Measurements from ENCODE around the gene ERI3.
"Not testable (repeated sequence)": the region's sequence is repeated elsewhere in the genome, so short reads cannot be mapped to it uniquely, and the experiment has no call there.

The ERI3 gene

DNA sequence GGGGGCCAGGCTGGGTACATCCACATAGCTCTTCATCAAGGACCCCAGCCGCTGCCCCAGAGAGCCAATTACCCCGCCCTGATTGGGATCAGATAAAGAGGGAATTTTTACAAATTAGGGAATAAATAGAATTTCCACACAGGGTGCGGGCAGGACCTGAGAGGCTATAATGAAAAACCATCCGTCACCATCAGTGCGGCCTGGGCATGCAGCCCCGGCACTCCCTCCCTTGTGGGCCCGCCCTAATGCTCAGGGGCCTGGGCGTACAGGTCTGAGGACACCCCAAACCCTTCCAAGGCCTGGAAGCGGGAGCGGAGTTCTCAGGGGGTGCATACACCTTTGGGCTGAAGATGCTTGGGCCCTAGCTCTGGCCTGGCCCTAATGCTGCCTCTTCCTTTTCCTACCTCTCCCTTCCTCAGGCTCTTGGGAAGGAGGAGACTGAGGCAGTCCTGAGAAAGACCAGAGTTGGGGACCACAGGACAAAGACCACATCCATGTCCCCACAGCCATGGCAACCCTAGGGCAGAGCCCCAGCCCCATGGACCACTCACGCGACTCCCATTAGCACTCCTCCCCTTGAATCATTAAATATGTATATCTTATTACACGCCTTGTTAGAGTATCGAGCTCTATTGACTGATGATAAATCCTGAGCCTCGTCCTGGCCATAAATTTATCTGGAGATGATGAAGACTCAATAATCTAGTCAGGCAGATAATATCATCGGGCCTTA is 125.5 kb downstream of the ERI3 start:
- no peak for DNase-seq

DNA sequence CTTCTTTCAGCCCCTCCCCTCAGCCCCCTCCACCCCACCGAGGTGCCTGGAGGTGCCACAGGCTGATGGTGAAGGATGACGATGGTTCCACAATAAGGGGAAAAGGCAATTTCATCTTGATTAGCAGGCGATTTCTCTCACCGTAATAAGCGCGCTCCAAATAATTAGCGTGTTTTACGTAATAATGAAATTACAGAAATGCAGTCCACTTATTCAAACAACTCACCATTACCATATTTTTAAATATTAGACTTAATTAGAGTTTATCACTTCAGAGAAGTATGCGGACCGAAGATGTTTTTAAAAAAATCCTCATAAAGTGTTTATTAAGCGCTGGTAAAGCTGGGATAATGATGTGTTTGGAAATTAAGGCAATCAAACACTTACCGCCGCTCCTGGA is 126.8 kb downstream of the ERI3 start:
- no peak for DNase-seq

DNA sequence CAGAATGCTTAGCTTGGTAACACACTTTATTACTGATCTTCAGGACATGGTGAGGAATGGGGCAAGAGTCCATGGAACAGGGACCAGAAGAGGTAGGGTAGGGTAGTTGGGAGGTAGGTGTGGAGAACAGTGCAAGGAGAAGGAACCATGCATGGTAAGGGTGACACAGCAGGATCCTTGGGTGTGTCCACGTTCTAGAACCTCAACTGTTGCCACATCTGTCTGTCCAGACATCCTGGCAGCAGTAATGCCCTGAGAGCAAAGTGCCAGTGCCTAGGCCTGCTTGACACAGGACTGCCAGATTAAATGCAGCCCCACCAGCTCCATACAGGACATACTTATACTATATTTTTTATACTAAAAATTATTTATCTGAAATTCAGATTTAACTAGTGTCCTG is 127.8 kb downstream of the ERI3 start:
- DNase-seq, result no peak

DNA sequence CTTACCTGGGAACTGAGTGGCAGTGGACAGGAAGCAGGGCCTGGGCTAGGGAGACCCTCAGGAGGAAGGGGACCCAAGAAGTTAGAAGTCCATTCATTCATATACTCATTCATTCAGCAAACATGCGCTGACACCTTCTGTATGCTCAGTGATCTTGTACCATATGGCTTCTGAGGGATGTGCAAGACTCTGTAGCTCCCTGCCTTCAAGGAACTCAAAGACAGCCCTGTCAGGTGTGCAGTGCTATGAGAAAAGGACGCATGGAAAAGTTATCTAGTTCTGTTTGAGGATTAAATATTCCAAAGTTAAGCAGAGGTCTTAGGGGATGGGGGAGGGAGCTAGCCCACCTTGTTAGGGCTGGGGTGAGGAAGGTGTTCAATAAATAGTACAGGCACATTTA is 129.3 kb downstream of the ERI3 start:
- no peak for DNase-seq

DNA sequence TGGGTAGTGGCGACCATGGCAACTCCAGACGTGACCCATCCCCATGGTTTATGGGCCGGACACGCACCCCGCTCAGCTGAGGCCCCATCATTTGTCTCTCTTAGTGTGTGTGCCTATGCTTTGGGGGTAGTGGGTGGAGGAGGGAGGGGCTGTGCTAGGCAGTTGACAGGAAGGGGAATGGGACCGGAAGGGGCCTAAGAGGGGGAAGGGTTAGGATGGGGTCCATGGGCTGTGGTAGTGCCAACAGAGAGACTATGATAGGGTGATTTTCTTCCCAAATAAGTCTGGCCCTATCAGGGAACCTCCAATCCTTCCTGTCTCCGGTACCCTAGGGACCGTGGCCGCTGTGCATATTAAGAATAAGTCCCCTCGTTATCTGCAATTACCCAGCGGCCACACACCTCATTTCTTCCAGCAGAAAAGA is 131.9 kb downstream of the ERI3 start:
- DNase-seq, result no peak

DNA sequence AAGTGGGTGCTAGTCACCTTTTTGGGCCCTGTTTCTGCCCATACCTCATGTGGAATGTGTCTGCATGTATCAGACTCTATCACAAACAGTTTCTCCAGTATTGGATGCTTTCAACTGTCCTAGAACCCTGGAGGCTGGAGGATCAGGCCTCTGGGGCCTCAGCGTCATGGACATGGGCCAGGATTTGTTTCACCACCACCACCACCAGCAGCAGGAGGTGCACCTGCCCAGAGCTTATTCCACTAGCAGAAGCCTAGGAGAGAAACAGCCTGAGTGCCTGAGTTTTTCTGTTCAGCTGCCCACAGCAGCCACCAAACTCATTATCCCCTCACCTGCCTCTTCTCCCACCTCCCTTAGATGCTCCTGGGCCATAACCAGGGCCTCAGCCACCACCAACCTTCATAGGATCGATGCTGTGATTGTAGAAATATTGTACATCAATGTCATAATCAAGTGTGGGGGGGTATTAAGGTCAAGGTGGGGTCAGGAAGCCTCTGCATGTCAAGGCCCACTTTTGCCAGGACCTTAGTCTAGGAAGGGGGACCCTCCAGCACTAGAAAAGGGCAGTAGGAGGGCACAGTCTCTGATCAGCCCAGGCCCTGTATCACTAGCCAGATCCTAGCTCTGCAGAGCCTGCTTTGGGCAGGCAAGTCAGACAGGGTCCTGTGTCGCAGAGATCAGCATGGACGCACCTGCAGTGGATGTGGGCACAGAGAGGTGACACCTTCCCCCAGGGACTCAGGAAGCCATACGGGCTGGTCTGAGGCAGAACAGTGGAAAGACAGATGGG is 132.5 kb downstream of the ERI3 start:
- no peak for DNase-seq

DNA sequence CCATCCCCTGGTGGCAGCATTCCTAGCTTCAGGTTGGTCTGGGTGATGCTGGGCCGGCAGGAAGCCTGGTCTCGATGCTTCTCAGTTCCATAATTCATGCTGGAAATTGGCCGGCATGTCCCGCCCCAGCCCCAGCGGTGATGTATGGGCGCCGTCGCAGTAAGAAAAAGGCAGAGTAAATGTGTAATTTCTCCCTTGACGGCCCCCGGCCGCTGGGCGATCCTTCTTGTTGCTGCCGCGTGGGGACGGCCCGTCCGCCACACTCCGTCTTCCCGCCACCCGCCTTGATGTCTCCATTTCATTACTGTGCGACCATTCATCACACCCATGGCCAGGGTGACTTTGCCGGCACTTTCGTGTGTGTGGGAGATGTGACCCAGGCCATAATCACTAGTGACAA is 133.3 kb downstream of the ERI3 start:
- DNase-seq, result no peak

DNA sequence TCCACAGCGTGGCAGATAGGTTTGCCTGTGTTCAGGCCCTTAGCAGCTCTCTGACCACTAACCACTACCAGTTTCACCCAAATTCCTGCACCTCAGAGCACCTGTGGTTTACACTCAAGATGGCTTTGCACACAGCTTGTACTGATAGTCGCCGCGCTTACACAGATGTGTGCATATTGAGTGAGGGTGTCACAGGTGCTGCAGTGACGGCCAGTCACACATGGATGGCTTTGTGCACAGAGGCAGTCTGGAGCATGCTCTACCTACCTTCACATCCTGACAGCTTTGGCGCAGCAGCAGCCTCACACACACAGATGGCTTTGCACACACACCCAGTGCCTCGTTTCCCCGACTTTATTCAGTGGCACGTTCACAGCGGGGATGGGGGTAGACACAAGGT is 134.3 kb downstream of the ERI3 start:
- no peak for DNase-seq

DNA sequence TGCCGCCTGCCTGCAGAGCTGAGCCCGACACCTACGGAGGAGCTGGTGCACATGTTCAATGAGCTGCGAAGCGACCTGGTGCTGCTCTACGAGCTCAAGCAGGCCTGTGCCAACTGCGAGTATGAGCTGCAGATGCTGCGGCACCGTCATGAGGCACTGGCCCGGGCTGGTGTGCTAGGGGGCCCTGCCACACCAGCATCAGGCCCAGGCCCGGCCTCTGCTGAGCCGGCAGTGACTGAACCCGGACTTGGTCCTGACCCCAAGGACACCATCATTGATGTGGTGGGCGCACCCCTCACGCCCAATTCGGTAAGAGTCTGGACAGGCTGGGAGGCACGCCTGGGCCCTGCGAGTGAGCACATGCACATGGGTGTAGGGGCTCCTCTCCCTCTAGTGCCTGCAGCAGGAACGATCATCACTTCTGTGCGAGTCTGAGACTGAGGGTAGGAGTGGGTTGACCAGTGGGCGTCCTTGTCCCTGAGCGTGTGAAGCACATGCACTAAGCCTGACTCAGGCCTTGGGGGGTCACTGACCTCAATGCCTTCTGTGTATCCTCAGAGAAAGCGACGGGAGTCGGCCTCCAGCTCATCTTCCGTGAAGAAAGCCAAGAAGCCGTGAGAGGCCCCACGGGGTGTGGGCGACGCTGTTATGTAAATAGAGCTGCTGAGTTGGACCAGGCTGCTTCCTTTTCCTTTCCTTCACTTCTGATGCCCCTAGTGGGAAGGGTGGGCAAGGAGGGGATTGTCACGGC is 134.9 kb downstream of the ERI3 start:
- no peak for DNase-seq

DNA sequence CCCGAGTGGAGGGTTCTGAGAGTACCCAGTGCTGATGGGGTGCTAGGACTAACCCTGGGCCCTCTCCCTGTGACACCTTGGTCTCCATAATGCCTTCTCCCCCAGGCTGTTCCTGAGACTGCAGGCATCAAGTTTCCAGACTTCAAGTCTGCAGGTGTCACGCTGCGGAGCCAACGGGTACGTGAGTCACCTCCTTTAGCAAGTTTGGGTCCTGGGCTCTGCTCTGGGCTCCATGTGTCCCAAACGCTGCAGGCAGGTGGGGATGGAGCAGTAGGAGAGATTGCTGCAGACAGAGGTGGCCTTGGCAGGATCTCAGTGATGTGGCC is 135.8 kb downstream of the ERI3 start:
- DNase-seq, result no peak

DNA sequence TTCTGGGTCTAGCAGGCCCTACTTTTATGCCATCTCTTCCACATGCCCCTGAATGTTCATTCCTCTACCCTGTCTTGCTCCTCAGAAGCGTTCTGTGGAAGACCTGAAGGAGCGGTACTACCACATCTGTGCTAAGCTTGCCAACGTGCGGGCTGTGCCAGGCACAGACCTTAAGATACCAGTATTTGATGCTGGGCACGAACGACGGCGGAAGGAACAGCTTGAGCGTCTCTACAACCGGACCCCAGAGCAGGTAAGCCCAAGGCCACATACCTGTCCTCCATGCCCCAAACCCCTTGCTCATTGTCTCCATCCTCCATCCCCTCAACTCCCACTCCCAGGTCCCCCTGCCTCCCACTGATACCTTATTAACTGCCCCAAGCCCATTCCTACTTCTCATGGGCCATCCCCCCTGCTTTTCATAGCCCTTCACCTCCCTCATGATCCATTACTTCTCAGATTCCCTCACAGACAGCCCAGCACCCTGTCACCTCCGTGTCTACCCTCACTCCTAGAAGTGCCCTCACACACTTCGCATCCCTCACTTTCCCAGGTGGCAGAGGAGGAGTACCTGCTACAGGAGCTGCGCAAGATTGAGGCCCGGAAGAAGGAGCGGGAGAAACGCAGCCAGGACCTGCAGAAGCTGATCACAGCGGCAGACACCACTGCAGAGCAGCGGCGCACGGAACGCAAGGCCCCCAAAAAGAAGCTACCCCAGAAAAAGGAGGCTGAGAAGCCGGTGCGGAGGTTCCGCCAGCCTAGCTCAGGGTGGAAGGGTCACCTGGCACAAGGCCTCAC is 136.4 kb downstream of the ERI3 start:
- DNase-seq, result no peak

DNA sequence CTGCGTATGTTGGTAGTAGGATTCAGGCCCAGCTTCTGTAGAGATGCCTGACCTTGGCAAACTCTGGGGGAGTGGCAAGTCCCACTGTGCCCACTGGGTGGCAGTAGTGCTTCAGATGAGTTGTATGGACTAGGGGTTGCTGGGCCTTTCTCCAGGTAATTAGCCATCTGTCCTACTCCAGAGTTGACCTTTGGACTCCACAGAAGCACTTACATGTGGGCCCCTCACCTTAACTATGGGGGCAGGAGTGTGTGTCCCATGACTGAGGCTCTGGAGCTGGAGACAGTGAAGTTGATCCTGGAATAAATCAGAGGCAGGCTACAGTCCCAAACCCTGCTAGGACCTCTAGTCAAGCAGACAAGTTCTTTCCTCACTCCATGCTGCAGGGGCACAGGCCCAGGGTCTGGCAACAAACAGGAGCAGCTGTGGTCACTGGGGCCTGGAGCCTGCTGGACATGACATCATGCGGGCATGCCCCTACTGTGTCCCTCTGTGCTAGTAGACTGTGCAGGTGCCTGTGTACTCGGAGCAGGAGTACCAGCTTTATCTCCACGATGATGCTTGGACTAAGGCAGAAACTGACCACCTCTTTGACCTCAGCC is 137.1 kb downstream of the ERI3 start:
- DNase-seq, result peak; percentile 53

DNA sequence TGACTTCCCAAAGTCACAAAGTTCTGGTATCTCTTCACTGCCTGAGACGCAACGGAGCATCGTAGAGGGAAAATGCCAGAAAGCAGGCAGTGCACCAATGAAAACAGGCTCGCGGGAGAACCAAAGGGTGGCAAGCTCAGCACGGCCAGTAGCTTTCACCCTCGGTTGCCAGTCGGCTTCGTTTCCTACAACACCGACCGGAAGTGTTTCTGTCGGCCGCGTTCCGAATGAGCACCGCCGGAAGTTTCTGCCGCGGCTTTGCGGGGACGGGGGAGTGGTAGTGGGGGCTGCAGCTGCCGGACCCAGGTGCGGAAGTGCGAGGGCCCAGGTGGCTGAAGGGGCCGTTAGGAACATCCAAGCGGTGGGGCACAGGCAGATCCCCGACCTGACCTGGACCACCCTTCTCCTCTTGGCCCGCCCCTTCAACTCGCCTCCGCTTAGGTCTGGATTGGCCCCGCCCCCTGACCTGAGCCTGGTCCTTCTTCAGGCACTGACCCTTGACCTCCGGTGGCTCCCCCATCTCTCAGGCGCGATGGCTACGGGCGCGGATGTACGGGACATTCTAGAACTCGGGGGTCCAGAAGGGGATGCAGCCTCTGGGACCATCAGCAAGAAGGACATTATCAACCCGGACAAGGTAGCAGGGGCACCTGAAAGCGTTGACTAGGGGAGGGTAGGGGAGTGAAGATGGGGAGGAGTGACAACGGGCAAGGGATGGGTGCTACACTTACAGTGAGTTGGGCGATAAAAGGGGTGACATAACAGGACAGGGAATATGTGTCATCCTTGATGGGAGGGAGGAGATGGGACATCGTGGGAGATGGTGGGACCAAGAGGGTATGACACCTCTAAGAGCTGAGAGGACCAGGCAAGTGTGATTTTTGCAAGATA is 141.6 kb downstream of the ERI3 start, which contains the start of gene DMAP1:
Gene DMAP1 (plus strand): TSS at position 250 of the 891 bp plus-strand sequence. CDS start 283 bp downstream, at position 533.
- peak; percentile 81 for DNase-seq

DNA sequence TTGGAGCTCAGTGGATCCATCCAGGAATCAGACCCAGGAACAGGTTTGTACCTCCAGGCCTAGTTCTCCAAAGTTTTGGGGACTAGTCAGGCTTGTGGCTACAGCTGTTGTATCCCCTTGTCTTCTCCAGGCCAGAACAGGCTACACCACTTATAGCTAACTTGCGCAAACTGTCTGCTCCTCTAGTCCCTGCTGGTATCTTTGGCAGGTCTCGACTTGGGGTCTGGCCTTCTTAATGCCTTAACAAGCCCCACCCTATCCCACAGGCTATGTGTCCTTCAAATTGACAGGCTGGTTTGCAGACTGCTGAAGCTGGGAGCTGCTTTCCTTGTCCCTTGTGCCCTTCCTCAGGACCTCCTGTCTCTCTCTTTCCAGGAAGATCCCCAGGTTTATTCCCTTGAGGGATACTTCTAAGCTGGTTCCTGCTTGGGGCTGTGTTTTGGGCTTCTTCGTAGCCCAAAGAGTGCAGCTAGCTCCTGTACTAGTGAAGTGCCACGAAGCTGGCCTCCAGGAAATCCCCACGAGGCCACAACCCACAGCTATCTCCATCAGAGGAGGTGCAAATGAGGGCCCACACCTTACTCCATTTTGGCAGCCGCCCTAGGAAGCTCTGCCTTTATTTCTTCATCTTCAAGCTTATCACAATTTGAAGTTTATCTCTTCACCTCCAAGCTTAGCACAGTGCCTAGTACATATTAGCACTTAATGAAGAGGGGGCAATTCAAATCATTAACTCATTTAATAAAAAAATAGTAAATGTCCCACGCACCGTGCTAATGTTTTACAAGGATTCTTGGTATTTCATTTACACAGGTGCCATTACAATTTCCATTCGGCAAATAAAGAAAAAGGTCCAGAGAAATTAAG is 142.5 kb downstream of the ERI3 start:
- peak; percentile 24 for DNase-seq

DNA sequence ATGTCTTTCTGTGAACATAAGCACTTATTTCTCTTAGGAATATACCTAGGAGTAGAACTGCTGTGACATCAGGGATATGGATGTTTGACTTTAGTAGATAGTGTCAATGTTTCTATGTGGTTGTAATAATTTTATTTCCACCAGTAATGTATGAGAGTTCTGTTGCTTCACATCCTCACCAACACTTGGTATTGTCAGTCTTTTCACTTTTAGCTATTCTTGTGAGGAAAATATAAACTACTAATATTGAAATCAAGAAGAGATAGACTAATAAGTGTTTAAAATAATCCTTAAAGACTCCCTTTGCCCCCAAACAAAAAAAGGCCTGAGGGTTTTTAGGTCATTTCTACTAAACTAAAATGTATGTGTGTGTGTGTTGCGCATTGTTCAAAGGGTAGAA is 144.5 kb downstream of the ERI3 start:
- no peak for DNase-seq

DNA sequence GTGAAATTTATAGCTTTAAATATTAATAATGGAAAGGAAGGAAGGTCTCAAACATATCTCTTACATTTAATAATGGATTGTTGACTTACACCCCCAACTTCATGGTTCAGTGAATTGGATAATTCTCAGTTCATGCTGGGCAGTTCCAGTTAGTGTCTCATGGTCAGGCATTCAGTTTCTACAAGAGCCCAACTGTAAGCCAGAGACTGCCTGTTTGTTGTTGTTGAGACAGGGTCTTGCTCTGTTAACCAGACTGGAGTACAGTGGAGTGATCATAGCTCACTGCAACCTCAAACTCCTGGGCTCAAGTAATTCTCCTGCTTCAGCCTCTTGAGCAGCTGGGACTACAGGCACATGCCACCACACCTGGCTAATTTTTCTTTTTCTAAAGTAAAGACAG is 146.8 kb downstream of the ERI3 start:
- no peak for DNase-seq

DNA sequence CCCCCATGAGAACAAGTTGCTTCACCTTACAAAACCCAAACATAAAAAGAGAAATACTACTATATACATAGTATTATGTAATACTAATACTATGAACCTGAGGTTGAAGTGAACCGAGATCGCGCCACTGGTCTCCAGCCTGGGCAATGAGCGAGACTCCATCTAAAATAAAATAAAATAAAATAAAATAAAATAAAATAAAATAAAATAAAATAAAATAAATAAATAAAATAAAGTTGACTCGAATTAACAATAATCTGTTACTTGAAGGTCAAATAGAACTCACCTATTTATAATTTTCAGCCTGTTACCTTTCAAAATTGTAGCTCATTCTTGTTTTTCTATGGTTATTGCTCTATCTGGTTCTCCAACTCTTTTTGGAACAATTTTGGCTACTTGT is 148.5 kb downstream of the ERI3 start:
- DNase-seq, result not testable (repeated sequence)

DNA sequence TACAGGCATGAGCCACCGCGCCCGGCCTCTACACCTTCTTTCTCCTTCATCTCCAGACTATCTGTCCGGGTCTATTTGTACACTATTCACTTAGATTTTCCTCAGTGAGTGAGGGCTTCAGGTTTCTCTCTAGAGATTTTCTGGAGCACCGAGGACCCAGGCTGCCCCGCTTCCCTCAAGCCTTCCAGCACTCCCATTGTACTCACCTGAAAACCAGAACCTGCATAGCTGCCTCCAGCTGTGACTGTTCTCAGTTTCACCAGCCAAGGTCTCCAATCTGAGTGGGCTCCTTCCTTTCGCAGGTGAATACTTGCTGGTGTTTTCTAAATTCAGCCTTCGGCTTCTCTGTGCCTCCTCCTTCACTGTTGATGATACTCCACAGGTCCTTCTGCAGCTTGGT is 154.7 kb downstream of the ERI3 start:
- DNase-seq, result no peak

DNA sequence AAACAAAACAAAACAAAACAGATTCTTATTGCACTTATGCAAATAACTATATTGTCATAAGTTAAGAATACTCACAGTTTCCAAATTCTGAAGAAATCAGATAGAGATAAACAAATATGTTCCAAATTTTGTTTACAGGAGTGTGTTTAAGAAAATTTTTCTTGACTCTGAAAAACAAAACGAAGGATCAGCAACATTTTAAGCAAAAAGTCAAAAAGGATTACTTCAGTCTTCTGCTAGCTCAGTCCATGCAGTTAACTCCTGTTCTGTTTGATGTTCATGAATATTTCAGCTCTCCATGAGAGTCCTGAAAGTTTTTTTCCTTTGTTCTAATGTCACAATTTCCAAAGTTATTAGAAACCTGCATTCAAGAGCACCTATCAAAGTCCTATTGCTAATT is 180.4 kb downstream of the ERI3 start:
- DNase-seq, result no peak

Data from activated effector memory CD4-positive, alpha-beta T cell treated with Interleukin-2 at 50 U/mL for 16 hours (primary cell).